Activated CD8-positive, alpha-beta T cell treated with anti-CD3 and anti-CD28 coated beads for 36 hours (primary cell): ENCODE results near the gene WNT3. TPM values are rescaled to one million over a fixed set of nuclear protein-coding genes. Genes with fewer than 3 reads are reported as not detected.

Experiments
- ATAC-seq: fragments of 200-7000 bp; cut with Tn5 transposase; one replicate; pipeline ENCODE4 v1.10.0; 2021; ENCODE audit warnings: mild to moderate bottlenecking, moderate library complexity
- CTCF ChIA-PET: fragments of 350-600 bp; sonication (Branson Sonifier 250); formaldehyde crosslinking; loops from one replicate; lab custom pipeline; 2021; ENCODE audit warnings: antibody characterized with exemption; lab: Charles Lee
- POLR2A ChIA-PET: fragments of 350-600 bp; sonication (Branson Sonifier 250); formaldehyde crosslinking; loops from one replicate; lab custom pipeline; 2021; ENCODE audit warnings: antibody characterized with exemption; lab: Charles Lee
- DNase-seq: peaks from one replicate; pipeline ENCODE4 v3.0.0-alpha.2; 2020
- H3K27ac Mint-ChIP-seq: one replicate; pipeline ENCODE4 v1.8.0; 2021; ENCODE audit warnings: mild to moderate bottlenecking, mixed read lengths
- H3K27me3 Mint-ChIP-seq: one replicate; pipeline ENCODE4 v1.8.0; 2021; ENCODE audit warnings: mixed read lengths
- H3K36me3 Mint-ChIP-seq: one replicate; pipeline ENCODE4 v1.8.0; 2021; ENCODE audit warnings: low read depth, mixed read lengths
- H3K4me1 Mint-ChIP-seq: one replicate; pipeline ENCODE4 v1.8.0; 2021; ENCODE audit warnings: low read depth, mixed read lengths
- H3K4me3 Mint-ChIP-seq: one replicate; pipeline ENCODE4 v1.8.0; 2021; ENCODE audit warnings: mild to moderate bottlenecking, moderate library complexity, mixed read lengths
- H3K9me3 Mint-ChIP-seq: one replicate; pipeline ENCODE4 v1.8.0; 2021; ENCODE audit warnings: mixed read lengths
- intact Hi-C: fragments of 100-400 bp; cut with micrococcal nuclease; formaldehyde crosslinking; loops from one replicate; pipeline ENCODE4 v1.10.0; 2022
- total RNA-seq, 2 experiments: library from RNA; stranded (reverse); gene quantifications; one replicate each; pipeline ENCODE4 v1.2.3, GENCODE V29; 2021
- TF ChIP-seq, protein P1 (sequence below): fragments of 200-600 bp; IDR thresholded peaks from one replicate; pipeline ENCODE4 v1.8.0; 2022; ENCODE audit warnings: antibody characterized with exemption, mild to moderate bottlenecking

The WNT3 gene
- total RNA-seq, 2 experiments from 2014 or later: 0.09 TPM; not detected in 1

GRCh38 chr17:46826116-46826515 lies 7.6 kb upstream of the WNT3 start:
- H3K36me3 Mint-ChIP-seq: no peaks in the 10 kb centered on the region
- no peaks in the 10 kb centered on the region for H3K4me1 Mint-ChIP-seq
- peaks cover 24% of the 10 kb centered on the region for H3K27me3 Mint-ChIP-seq
- H3K27ac Mint-ChIP-seq: no peak overlapping the region
- no peak for DNase-seq
- ATAC-seq: no peak
- H3K9me3 Mint-ChIP-seq: no peaks in the 10 kb centered on the region
- TF ChIP-seq, protein P1, sequence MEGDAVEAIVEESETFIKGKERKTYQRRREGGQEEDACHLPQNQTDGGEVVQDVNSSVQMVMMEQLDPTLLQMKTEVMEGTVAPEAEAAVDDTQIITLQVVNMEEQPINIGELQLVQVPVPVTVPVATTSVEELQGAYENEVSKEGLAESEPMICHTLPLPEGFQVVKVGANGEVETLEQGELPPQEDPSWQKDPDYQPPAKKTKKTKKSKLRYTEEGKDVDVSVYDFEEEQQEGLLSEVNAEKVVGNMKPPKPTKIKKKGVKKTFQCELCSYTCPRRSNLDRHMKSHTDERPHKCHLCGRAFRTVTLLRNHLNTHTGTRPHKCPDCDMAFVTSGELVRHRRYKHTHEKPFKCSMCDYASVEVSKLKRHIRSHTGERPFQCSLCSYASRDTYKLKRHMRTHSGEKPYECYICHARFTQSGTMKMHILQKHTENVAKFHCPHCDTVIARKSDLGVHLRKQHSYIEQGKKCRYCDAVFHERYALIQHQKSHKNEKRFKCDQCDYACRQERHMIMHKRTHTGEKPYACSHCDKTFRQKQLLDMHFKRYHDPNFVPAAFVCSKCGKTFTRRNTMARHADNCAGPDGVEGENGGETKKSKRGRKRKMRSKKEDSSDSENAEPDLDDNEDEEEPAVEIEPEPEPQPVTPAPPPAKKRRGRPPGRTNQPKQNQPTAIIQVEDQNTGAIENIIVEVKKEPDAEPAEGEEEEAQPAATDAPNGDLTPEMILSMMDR: no peak
- POLR2A ChIA-PET: interaction anchor here (0.6 kb wide), 1 partner anchor 1561 kb away, joined by 3 read pairs; no protein-coding TSS in a partner anchor
- intact Hi-C loops: no loop called here
- CTCF ChIA-PET: interaction anchor here (1.6 to 4.3 kb wide), 3 partner anchors 10 to 16 kb away, joined by 5 to 20 read pairs (median 12); no protein-coding TSS in a partner anchor
- no peak overlapping the region for H3K4me3 Mint-ChIP-seq

DNA sequence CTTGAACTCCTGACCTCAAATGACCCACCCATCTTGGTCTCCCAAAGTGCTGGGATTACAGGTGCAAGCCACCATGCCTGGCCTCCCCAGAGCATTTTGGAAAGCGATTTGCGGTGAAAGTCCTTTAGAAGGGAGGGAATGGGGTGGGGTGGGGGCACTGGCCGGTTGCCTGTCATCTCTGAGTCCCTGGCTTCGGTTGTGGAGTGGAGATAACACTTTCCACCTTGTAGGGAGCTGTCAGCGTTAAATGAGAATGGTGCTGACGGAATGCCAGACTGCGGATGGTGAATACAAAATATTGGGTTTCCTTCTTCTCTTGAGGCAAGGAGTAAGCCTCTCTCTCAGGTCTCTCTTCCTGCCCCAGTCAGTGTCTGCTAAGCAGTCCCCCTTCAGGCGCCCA lies 5.2 kb upstream of the WNT3 start:
- DNase-seq: no peak
- ChIA-PET CTCF (interaction anchor here (4.3 kb wide), 2 partner anchors 11 to 18 kb away, joined by 20 to 23 read pairs; no protein-coding TSS in a partner anchor), POLR2A (no interaction called here)
- Mint-ChIP-seq H3K36me3 (no peaks in the 10 kb centered on the region), H3K4me3 (no peak overlapping the region), H3K27me3 (peaks cover 34% of the 10 kb centered on the region), H3K27ac (no peak overlapping the region), H3K4me1 (peaks cover 6% of the 10 kb centered on the region), H3K9me3 (no peaks in the 10 kb centered on the region)
- TF ChIP-seq, protein P1: no peak
- ATAC-seq: no peak
- intact Hi-C loops: no loop called here

GRCh38 chr17:46822388-46822921 lies 4.0 kb upstream of the WNT3 start:
- peak; percentile 60 for DNase-seq
- Mint-ChIP-seq H3K9me3 (no peaks in the 10 kb centered on the region), H3K27me3 (peaks cover 43% of the 10 kb centered on the region), H3K27ac (no peak overlapping the region), H3K4me1 (peaks cover 13% of the 10 kb centered on the region), H3K36me3 (no peaks in the 10 kb centered on the region), H3K4me3 (no peak overlapping the region)
- TF ChIP-seq, protein P1: peak; percentile 97
- ChIA-PET POLR2A (no interaction called here), CTCF (interaction anchor here (0.8 to 4.3 kb wide), 2 partner anchors 12 to 15 kb away, joined by 4 to 23 read pairs; no protein-coding TSS in a partner anchor)
- intact Hi-C loops: no loop called here
- no peak for ATAC-seq

DNA sequence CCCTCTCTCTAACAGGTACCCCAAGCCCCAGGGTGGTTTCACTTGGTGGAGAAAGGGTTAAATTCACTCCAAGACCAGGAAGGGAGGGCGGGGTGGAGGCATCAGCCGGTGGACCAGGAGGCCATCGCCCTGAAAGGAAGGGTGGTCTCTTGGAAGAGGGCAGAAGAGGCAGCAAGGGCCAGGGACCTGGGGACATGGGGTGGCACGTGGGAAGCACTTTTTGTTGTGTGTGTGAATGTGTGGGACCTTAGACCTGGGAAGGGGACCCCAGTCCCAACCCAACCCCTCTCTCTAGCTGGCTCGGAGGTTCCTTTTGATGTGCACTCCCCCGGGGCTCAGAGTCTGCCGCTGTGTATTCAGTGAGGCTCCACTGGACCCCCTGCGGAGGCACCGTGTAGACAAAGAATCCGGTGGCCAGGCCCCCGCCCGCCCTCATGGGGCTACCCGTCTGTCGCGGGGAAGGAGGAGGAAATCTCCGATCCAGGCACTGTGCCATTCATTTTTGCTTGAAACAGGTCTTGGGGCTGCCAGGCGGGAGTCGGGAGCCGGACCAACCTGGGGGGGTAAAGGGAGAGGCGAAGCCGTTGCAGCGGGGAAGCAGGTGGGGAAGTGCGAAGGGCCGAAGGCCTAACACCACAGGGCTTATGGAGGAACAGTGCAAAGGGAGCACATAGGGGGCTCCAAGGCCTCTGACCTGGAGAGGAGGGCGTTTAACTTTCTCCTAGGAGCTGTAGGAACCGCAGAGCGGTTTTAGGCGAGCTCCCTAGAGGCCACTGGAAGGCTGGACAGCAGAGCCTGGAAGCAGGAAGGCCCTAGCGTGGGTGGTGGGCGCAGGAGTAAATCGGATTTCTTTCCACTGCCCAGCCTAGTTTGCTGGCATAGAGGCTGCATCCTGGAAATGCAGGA lies 3.2 kb upstream of the WNT3 start:
- peaks cover 15% of the 10 kb centered on the region for H3K4me1 Mint-ChIP-seq
- H3K36me3 Mint-ChIP-seq: no peaks in the 10 kb centered on the region
- H3K27me3 Mint-ChIP-seq: peaks cover 50% of the 10 kb centered on the region
- ATAC-seq (no peak), DNase-seq (no peak)
- CTCF ChIA-PET: interaction anchor here (1.0 to 4.3 kb wide), 2 partner anchors 12 to 37 kb away, joined by 3 to 23 read pairs; no protein-coding TSS in a partner anchor
- H3K9me3 Mint-ChIP-seq: no peaks in the 10 kb centered on the region
- POLR2A ChIA-PET: no interaction called here
- H3K27ac Mint-ChIP-seq: no peak overlapping the region
- intact Hi-C loops: no loop called here
- TF ChIP-seq, protein P1: no peak
- no peak overlapping the region for H3K4me3 Mint-ChIP-seq
